PFSK-1 (cell line): ENCODE measurements around the gene PAPSS2.

Experiments
- POLR2AphosphoS5 ChIP-seq: IDR thresholded peaks from 2 replicates; pipeline ENCODE4 v1.6.1; 2012; ENCODE audit warnings: low read depth, mild to moderate bottlenecking, control low read depth, low read length, moderate library complexity
- REST ChIP-seq, 2 experiments: IDR thresholded peaks; 2 replicates each; pipeline versions ENCODE4 v1.6.1 to v1.8.0; 2011 to 2012; ENCODE audit warnings: low read depth in 2 of 2, low read length in 2 of 2, control low read depth in 1 of 2, inconsistent platforms in 1 of 2, mild to moderate bottlenecking in 1 of 2, moderate library complexity in 1 of 2; ENCODE audit not compliant: insufficient read depth in 1 of 2

DNA sequence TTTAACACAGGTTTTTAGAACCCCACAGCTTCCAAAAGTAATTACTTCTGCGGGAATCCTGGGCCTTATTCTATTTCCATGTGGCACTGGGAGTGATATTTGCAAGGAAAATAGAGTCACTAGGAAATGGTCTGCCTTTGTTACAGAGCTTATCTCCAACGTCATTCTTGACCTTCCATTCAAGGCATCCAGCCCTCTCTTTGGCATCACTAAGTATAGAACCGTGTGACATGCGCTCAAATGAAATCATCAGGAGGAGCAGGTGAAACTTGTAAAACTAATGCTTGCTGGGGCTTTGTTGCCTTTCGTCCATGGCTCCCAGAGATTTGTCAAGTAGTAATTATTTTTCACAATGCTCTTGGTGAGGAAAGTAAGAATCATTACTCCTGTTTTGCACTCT lies 73.4 kb downstream of the PAPSS2 start:
- TF ChIP-seq POLR2AphosphoS5 (no peak), REST (IDR thresholded peaks at IDR 0.05; ENCODE audit: insufficient read depth in 1 of 2, low read depth in 2 of 2, low read length in 2 of 2) (no peak)
